AG10803 (cell line): ENCODE results near the gene SORBS2.
A peak's percentile ranks its signal among the peaks of the same experiment; 100 is the strongest.

Experiments
- DNase-seq: peaks from one replicate; pipeline ENCODE4 v3.0.0; 2010; ENCODE audit warnings: low read depth
- H3K4me3 ChIP-seq: 2 replicates; pipeline ENCODE4 v1.5.1; 2011; ENCODE audit warnings: mild to moderate bottlenecking, low read length, control low read depth
- TF ChIP-seq, protein P1 (sequence below): conservative IDR thresholded peaks from 2 replicates; pipeline ENCODE4 v1.5.1; 2011; ENCODE audit warnings: mild to moderate bottlenecking, low read length, control low read depth, inconsistent platforms

SORBS2 gene

DNA sequence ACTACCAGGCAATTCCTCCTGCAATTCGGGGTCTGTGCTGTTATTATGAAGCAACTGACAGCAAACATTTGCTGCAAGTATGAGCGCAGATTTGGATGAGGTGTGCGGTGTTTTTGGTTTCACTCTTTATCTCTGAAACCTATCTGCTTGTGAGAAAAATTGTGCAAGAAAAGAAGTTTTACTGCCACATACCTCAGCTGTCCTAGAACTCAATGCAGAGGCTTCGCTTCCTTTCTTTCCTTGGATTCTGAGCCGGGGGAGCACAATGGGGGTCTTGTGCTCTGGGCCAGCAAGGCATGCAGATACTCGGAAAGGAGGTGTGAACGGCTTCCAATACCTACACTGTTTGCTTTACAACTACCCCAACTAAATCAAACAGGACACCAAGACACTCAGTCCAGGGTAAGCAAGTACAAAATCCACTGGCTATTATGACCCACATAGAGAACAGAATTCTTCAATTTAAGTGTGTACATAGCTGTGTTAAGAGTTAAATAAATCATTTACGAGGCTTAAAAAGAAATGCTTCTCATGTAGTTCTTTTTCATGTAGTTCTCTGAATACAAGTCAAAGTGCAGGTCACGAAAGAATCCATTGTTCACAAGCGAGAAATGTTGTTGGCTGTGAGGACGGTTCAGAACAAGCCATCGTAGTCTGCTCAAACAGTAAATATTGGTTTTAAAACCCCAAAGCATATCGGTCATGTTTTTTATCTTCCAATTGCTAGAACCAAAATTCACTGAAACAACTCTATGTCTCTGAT lies 1.1 kb downstream of the SORBS2 start:
- DNase-seq = no peak
- H3K4me3 ChIP-seq = no peak overlapping the region
- TF ChIP-seq, protein P1, sequence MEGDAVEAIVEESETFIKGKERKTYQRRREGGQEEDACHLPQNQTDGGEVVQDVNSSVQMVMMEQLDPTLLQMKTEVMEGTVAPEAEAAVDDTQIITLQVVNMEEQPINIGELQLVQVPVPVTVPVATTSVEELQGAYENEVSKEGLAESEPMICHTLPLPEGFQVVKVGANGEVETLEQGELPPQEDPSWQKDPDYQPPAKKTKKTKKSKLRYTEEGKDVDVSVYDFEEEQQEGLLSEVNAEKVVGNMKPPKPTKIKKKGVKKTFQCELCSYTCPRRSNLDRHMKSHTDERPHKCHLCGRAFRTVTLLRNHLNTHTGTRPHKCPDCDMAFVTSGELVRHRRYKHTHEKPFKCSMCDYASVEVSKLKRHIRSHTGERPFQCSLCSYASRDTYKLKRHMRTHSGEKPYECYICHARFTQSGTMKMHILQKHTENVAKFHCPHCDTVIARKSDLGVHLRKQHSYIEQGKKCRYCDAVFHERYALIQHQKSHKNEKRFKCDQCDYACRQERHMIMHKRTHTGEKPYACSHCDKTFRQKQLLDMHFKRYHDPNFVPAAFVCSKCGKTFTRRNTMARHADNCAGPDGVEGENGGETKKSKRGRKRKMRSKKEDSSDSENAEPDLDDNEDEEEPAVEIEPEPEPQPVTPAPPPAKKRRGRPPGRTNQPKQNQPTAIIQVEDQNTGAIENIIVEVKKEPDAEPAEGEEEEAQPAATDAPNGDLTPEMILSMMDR = no peak

GRCh38 chr4:185809533-185810071 lies 2.4 kb downstream of the SORBS2 start:
- TF ChIP-seq, protein P1 = no peak
- no peak for DNase-seq
- H3K4me3 ChIP-seq = no peak overlapping the region

DNA sequence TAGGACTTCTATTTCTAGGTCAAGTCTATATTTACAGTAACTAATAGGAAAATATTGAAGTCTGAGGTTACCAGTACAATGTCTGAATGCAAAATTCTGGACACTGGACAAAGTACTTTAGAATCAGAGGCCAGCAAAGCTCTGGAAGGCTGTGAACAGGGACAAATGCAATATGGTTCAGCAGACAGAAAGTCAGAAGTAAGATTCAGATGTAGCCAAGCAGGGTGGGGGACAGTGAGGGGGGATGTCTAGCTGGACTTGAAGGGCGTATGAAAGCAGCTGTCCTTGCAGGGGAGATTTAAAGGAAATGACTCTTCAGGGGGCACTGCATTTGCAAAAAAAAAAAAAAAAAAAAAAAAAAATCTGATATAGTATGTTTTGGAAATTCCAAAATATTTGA lies 2.9 kb downstream of the SORBS2 start:
- no peak overlapping the region for H3K4me3 ChIP-seq
- TF ChIP-seq, protein P1 = no peak
- DNase-seq = no peak

- TF ChIP-seq, protein P1 = no peak
- no peak for DNase-seq
- H3K4me3 ChIP-seq = no peak overlapping the region
These were observed 6.0 kb downstream of the SORBS2 start for GRCh38 chr4:185805979-185806378.

- no peak overlapping the region for H3K4me3 ChIP-seq
- no peak for DNase-seq
- TF ChIP-seq, protein P1 = no peak
These were observed 6.7 kb downstream of the SORBS2 start for GRCh38 chr4:185805262-185805802.

DNA sequence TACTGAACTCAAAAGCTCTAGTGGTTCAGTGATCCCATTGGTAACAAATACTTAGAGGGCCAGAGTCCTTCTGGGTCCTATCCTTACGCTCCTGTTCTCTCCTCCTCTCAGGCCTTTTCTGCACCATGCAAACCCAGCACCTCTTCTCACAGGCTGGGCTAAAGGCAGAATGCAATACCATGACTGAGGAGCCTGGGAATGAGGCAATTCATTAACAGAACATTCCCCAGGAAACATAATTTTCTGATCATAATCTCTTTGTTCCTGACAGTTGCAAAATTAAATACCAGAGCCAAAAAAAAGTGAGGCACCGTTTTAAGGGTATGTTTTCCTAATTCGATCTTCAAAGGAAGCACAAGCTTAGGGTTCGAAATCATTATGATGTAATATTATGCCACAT lies 9.0 kb downstream of the SORBS2 start:
- peak; percentile 16 for DNase-seq
- TF ChIP-seq, protein P1 = no peak
- H3K4me3 ChIP-seq = no peak overlapping the region

GRCh38 chr4:185801471-185801870 lies 10.5 kb downstream of the SORBS2 start:
- TF ChIP-seq, protein P1 = no peak
- DNase-seq = no peak
- no peak overlapping the region for H3K4me3 ChIP-seq
